Peyer's patch (tissue), 4 donors: Measurements from ENCODE around the gene PGBD5.

Source experiments
- CTCF ChIP-seq, 6 experiments: fragments of 450-650 bp in 4 of 6; fragments of 200-600 bp in 2 of 6; sonication (generic) in 1 of 6; IDR thresholded peaks; one replicate each; pipeline ENCODE4 v1.5.1; 2017 to 2019; ENCODE audit warnings: antibody characterized with exemption in 6 of 6, mild to moderate bottlenecking in 3 of 6, moderate library complexity in 1 of 6
- POLR2A ChIP-seq, 2 donors: fragments of 450-650 bp; IDR thresholded peaks; one replicate each; pipeline ENCODE4 v1.5.1; 2017; ENCODE audit warnings: antibody characterized with exemption in 2 of 2, mild to moderate bottlenecking in 2 of 2, moderate library complexity in 2 of 2

GRCh38 chr1:230396966-230397365, 29.2 kb downstream of the PGBD5 start:
- TF ChIP-seq CTCF (IDR thresholded peaks at IDR 0.05) (no peak), POLR2A (IDR thresholded peaks at IDR 0.05) (no peak)
